ENCODE results near the gene STN1.

GRCh38 chr10:103852189-103852711, 65.7 kb downstream of the STN1 start:
- TF ChIP-seq CTCF (IDR thresholded peaks at IDR 0.05) (no peak), POLR2AphosphoS5 (IDR thresholded peaks at IDR 0.05; ENCODE audit: low read depth, low read length) (no peak)
